ENCODE results near the gene OLFML2B. TPM values are rescaled to one million over a fixed set of nuclear protein-coding genes. Genes with fewer than 3 reads are reported as not detected.
"Not testable (repeated sequence)": the region's sequence is repeated elsewhere in the genome, so short reads cannot be mapped to it uniquely, and the experiment has no call there.

The OLFML2B gene
- total RNA-seq: 0.94 TPM

- peak; percentile 13 for DNase-seq
Observed at GRCh38 chr1:162023547-162024501, at the start of gene OLFML2B. OLFML2B (minus strand) TSS chr1:162023869; CDS start chr1:162023430, 439 bp downstream.

- DNase-seq: no peak
Observed at GRCh38 chr1:162072740-162073139, 49.1 kb upstream of the OLFML2B start.

- DNase-seq: no peak
Observed at GRCh38 chr1:162070825-162071224, 47.2 kb upstream of the OLFML2B start.

DNA sequence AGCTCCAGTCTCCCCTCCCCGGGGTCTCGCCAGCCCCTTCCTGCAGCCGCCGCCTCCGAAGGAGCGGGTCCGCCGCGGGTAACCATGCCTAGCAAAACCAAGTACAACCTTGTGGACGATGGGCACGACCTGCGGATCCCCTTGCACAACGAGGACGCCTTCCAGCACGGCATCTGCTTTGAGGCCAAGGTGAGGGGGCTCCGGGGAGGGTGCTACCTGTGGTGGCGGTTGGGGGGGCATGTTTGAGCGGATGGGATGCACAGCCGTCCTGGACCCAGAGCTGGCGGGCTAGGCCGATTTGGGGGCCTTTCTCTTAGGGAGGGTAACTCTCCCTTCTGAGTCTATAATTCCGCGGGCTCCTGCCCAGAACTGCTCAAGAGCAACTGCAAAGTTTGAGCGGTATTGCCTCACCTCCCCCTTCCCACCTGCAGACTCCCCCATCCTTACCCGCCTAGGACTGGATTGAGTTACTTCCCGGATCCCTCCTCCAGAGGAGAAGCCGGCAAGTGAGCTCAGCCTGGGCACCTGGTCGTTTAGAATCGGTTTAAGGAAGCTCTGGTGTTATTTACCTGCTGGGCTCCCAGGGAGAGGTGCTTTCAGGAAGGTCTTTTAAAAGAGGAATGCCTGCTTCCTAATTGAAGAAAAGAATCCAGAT is 46.6 kb upstream of the OLFML2B start:
- no peak for DNase-seq

DNA sequence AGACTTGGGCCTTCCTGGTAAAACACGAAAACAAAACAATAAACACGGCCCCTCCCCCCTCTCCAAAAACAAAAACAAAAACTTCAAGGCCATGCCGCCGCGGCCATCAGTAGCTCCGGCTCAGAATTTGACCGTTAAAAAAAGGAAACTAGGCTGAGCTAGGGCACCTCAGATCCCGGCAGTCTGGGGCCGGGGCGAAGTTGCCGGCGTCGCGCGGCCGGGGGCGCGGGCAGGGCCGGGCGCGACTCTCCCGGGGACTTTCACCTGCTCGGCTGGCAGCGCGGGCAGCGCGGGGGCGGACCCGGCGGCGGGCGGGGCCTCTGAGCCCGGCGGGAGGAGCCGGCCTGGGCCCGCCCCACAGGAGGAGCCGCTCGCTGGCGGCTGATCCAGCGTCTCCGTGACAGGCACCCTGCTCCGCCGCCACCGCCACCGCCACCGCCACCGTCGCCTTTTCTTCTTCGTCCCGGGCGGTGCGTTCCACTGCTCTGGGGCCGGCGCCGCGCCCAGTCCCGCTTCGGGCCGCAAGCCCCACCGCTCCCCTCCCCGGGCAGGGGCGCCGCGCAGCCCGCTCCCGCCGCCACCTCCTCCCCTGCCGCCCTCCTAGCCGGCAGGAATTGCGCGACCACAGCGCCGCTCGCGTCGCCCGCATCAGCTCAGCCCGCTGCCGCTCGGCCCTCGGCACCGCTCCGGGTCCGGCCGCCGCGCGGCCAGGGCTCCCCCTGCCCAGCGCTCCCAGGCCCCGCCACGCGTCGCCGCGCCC is 45.8 kb upstream of the OLFML2B start, which contains the start of gene NOS1AP:
TSS of gene NOS1AP (plus strand) at position 358 of the 760 bp plus-strand sequence. CDS start 487 bp downstream, outside the sequence.
- DNase-seq: peak; percentile 72

- no peak for DNase-seq
Observed at GRCh38 chr1:162068301-162068700, 44.6 kb upstream of the OLFML2B start.

DNA sequence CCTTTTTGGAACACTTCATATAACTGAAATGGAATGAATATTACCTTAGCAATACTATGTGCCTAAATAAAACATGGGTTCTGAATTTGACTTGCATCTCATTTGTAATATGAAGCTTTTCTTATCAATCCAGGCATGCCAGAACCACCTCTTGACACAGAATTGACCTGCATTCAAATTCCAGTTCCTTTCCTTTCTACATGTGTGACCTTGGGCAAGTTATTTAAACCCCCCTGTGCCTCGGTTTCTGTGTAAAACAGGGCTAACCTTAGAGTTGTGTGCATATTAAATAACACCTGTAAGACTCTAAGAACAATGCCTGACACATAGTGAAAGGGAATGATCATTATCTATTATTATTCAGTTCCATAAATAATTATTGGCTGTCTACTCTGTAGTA is 43.8 kb upstream of the OLFML2B start:
- no peak for DNase-seq

GRCh38 chr1:162066836-162067235 is 43.2 kb upstream of the OLFML2B start:
- not testable (repeated sequence) for DNase-seq

DNA sequence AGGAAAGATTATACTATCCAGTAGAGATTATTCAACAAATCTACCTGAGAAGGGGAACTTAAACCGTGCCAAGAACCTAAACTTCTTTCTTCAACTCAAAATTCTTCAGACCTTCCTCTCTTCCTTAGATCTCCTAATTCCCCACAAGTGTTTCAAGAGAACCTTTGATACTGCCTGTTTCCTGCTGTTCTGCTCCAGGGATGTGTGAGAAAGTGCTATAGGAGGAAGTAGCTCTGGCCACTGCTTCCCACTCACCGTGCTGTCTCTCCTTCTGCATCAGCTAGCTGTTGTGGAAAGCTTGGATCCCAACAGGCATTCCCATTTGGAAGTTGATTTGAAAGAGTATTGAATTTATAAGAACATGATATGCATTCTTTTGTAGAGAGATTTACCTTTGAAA is 41.3 kb upstream of the OLFML2B start:
- DNase-seq: no peak

DNA sequence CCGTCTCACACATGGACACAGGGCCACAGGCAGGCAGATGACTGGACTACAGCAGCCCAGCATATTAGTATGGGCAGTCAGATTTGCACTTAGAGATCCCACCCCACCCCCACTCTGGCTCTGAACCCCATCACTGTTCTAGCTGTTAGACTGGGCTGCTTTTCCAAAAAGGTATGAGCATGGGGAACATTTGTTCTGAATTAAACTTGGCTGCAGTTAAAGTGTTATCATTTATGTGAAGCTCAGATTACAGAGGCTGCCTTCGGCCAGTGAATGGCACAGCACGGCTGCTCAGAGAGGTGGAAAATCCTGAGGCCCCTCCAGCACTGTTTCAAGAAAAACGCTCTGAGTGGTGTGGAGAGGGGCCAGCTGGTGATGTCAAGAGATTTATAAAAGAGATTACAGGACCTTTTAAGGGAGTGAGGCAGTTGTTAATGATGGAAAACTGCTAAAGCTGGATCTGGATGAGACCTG is 38.9 kb upstream of the OLFML2B start:
- DNase-seq: no peak

DNA sequence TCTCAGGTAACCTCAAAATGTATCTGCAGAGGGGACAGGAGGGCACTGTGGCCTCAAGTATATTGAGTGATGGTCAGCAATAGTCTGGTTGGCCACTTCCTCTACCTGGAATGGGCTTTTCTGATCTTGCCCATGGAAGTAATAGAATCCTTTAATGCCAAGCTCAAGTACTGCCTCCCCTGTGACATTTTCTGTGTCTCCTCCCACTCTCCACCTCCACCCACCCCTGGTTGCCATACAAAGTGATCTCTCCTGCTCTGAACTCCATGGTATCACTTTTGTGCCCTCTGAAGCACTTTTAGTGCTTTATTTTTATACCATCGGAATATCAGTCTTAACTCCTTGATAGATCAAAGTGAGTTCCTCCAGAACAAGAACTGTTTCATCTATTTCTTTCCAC is 36.6 kb upstream of the OLFML2B start:
- DNase-seq: no peak

DNA sequence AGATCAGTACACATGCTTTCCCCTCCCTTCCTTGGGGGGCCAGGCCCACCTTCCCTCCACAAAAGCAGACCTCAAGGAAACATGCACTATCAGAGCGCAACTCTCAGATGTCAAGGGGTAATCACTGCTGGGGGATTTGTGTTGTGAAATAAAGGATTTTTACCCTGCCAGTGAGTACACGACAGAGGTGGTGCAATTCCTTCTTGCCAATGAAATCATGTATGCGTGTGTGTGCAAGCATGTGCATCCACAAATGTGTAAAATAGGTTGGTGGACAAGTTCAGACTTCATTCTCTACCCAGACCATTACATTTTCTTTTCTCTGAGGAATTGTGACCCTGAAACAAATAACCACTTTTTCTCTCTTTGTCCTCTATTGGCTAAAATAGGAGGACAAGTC is 36.1 kb upstream of the OLFML2B start:
- no peak for DNase-seq

- DNase-seq: no peak
Observed at GRCh38 chr1:162056579-162056978, 32.9 kb upstream of the OLFML2B start.

DNA sequence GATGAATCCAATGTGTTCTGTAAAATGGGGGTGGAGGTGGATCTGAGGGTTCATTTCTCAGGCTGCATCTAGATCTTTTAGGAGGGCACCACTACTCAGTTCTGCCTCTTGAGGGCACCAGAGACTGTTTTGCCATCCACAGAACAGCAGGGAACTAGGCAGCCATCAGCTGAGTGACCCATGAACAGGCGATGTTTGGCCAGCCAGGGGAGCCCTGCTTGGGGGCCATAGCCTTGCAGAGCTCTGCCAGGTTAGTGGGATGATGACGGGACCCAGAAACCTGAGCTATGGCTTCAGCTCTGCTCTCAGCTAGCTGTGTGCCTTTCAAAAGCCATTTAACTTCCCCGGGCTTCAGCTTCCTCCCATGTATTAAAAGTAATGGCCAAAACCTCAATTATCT is 32.4 kb upstream of the OLFML2B start:
- DNase-seq: peak; percentile 41

DNA sequence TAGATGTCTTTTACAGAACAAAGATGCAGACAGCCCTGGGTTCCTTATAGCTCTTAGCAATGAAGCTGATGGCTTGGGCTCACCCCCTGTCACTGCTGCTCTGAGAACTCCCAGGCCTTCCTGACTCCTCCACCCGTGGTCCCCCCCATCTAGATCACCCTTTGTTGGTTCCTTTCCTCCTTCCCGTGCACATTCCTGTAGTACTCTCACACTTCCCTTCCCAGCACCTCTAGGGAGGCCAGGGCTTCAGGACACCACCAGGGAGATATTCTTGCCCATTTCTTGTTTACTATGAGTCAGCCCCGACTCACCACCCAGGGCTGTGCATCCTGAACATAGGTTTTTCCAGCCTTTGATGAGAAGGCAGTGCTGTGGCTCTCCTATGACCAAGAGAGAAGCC is 31.4 kb upstream of the OLFML2B start:
- no peak for DNase-seq

DNA sequence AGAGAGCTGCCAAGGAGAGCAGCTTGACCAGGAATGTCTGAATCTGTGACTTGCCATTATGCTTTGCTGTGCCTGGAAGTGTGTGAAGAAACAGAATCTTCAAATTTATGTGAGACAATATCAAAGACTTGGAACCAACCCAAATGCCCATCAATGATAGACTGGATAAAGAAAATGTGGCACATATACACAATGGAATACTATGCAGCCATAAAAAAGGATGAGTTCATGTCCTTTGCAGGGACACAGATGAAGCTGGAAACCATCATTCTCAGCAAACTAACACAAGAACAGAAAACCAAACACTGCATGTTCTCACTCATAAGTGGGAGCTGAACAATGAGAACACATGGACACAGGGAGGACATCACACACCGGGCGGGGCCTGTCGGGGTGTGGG is 30.3 kb upstream of the OLFML2B start:
- DNase-seq: not testable (repeated sequence)

- DNase-seq: no peak
Observed at GRCh38 chr1:162046921-162047320, 23.3 kb upstream of the OLFML2B start.

DNA sequence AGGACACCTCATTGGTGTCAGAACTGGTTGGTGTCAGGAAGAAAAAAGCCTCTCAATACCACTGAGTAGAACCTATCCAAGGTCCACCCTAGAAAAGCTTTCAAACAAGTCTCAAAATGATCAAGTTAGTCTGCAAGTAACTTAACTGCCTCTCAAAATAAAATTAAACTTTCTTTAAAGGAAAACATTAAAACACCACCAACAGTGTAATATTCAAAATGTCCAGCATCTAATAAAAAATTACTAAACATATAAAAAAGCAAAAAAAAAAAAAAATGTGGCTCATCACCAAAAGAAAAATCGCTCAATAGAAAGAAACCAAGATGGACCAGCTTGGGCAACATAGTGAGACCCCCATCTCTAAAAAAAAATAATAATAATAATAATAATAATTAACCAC is 18.7 kb upstream of the OLFML2B start:
- no peak for DNase-seq

GRCh38 chr1:162040657-162041056 is 17.0 kb upstream of the OLFML2B start:
- DNase-seq: no peak

- DNase-seq: no peak
Observed at GRCh38 chr1:162040001-162040400, 16.3 kb upstream of the OLFML2B start.

DNA sequence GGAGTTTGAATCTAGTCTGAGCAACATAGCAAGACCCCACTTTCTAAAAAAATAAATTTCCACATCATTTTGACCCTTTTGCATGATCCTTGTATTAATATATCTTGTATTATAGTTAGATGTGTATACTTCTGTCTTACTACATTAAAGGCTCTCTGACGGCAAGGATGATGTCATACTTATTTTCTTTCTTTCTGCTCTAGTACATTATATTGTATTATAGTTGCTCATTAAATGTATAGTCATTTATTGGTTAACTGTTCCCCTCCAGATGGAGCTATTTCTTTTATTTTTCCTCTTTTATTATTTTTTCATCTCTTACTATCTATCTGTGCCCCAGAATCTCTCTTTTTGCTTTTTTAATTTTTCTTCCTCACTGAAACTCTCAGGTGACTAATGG is 15.0 kb upstream of the OLFML2B start:
- DNase-seq: no peak

DNA sequence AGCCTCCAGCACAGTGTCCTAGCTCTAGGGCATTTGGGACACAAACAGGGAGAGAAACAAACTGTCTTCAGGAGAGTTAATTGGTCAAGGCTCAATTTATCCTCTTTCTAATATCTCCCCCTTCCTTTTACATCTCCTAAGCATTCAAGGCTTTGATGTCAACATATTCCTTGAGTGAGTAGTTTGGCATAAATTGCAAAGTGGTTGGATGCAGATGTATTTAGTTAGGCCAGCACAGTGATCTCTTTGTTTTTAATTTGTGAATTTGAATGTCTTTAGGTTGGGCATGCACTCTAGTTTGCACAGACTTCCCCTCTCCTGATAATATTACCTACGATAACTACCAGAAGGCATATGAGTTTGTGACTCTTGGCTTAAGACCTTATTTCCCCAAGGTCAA is 12.5 kb upstream of the OLFML2B start:
- no peak for DNase-seq

- no peak for DNase-seq
Observed at GRCh38 chr1:162035241-162035640, 11.6 kb upstream of the OLFML2B start.

Measured in occipital lobe (tissue), 2 donors.